GM18498 (cell line): ENCODE data around the gene KLHL30.

ENCODE experiments used
- ATAC-seq: cut with Tn5 transposase; IDR thresholded peaks from one replicate; pipeline ENCODE4 v1.9.1; 2021; ENCODE audit warnings: mild to moderate bottlenecking, moderate library complexity; ENCODE audit not compliant: unreplicated experiment

KLHL30 gene

GRCh38 chr2:238138331-238139195 is at the start of gene KLHL30:
Gene KLHL30 (plus strand): TSS chr2:238138668. CDS start chr2:238140755, 2,087 bp downstream.
- no peak for ATAC-seq

GRCh38 chr2:238090887-238091286 is 47.6 kb upstream of the KLHL30 start:
- no peak for ATAC-seq

GRCh38 chr2:238091436-238092060 is 46.9 kb upstream of the KLHL30 start:
- ATAC-seq, result no peak

- ATAC-seq, result no peak
These were observed 45.9 kb upstream of the KLHL30 start for GRCh38 chr2:238092486-238093035.

- ATAC-seq, result no peak
These were observed 45.0 kb upstream of the KLHL30 start for GRCh38 chr2:238093181-238094140.

- ATAC-seq, result no peak
These were observed 43.9 kb upstream of the KLHL30 start for GRCh38 chr2:238094438-238095022.

- ATAC-seq, result no peak
These were observed 43.3 kb upstream of the KLHL30 start for GRCh38 chr2:238095143-238095542.

- no peak for ATAC-seq
These were observed 42.0 kb upstream of the KLHL30 start for GRCh38 chr2:238096311-238097011.

- ATAC-seq, result no peak
These were observed 41.1 kb upstream of the KLHL30 start for GRCh38 chr2:238097201-238097987.

GRCh38 chr2:238097988-238098871 is 40.2 kb upstream of the KLHL30 start:
- ATAC-seq, result peak; percentile 81

GRCh38 chr2:238098901-238099713 is 39.4 kb upstream of the KLHL30 start:
- peak; percentile 20 for ATAC-seq

GRCh38 chr2:238099714-238100048 is 38.8 kb upstream of the KLHL30 start:
- no peak for ATAC-seq

GRCh38 chr2:238100049-238100820 is 38.2 kb upstream of the KLHL30 start, which contains the start of gene ESPNL:
Gene ESPNL (plus strand): TSS chr2:238100340. CDS start chr2:238100420, 80 bp downstream.
- ATAC-seq, result no peak

- no peak for ATAC-seq
These were observed 37.4 kb upstream of the KLHL30 start for GRCh38 chr2:238100821-238101771.
